GM21381 (cell line): ENCODE measurements around the gene SMPDL3A.

ENCODE experiments used
- ATAC-seq: cut with Tn5 transposase; IDR thresholded peaks from one replicate; pipeline ENCODE4 v1.9.1; 2021; ENCODE audit warnings: mild to moderate bottlenecking, moderate library complexity; ENCODE audit not compliant: unreplicated experiment

The SMPDL3A gene

GRCh38 chr6:122845916-122846612, 57.0 kb downstream of the SMPDL3A start:
- no peak for ATAC-seq

GRCh38 chr6:122853259-122853995, 64.4 kb downstream of the SMPDL3A start:
- ATAC-seq: peak; percentile 66
